HCT116 (cell line): ENCODE data around the gene PPP2R2D. TPM values are rescaled to one million over a fixed set of nuclear protein-coding genes. Genes with fewer than 3 reads are reported as not detected.

Experiments
- ATAC-seq: fragments of 200-7000 bp; cut with Tn5 transposase; 2 replicates; pipeline ENCODE4 v1.9.1; 2020; ENCODE audit warnings: mild to moderate bottlenecking, moderate library complexity
- BruUV-seq: library from RNA; stranded (reverse); fragments of 400-500 nt; replicated peaks from 2 replicates; lab custom pipeline; 2021; lab: Mats Ljungman, UMichigan
- CTCF ChIA-PET: fragments of 300-600 bp; sonication (Branson Sonifier 250); formaldehyde crosslinking; loops from one replicate; lab custom pipeline; 2021; ENCODE audit warnings: antibody characterized with exemption; lab: Charles Lee
- POLR2A ChIA-PET: fragments of 300-600, 350-600 bp; sonication (Branson Sonifier 250); formaldehyde crosslinking; loops from one replicate; lab custom pipeline; 2021; ENCODE audit warnings: antibody characterized with exemption; lab: Charles Lee
- RAD21 ChIA-PET, 2 experiments: fragments of 300-600 bp; sonication (Branson Sonifier 250); formaldehyde crosslinking; loops; one replicate each; lab custom pipeline; 2023; ENCODE audit warnings: low total read pairs in 2 of 2; ENCODE audit not compliant: uncharacterized antibody in 2 of 2, unreplicated experiment in 2 of 2, low non-redundant PET in 1 of 2; lab: Charles Lee
- DNase-seq: peaks from one replicate; pipeline ENCODE4 v3.0.0-alpha.2; 2010; ENCODE audit warnings: low read depth, low spot score
- H2AFZ ChIP-seq: fragments of 200-600 bp; shearing (Covaris generic), sonication (generic); 2 replicates; pipeline ENCODE4 v1.6.1; 2017; ENCODE audit warnings: low read depth, mixed run types, mixed read lengths, antibody characterized with exemption, low read length; ENCODE audit not compliant: poor library complexity, severe bottlenecking
- H3K27ac ChIP-seq: 2 replicates; pipeline ENCODE4 v1.5.1; 2012; ENCODE audit warnings: low read depth, low read length
- H3K27me3 ChIP-seq: fragments of 200-600 bp; sonication (generic); 2 replicates; pipeline ENCODE4 v1.6.1; 2016; ENCODE audit warnings: mixed run types, low read length, mixed read lengths; ENCODE audit not compliant: insufficient read depth
- H3K36me3 ChIP-seq, 2 experiments: fragments of 200-500 bp in 1 of 2; fragments of 200-600 bp in 1 of 2; sonication (Bioruptor generic) in 1 of 2; sonication (generic) in 1 of 2; 2 replicates each; pipeline versions ENCODE4 v1.5.1 to v1.6.1; 2014 to 2016; ENCODE audit warnings: low read length in 2 of 2, inconsistent platforms in 1 of 2, mixed read lengths in 1 of 2, mixed run types in 1 of 2; ENCODE audit not compliant: insufficient read depth in 2 of 2, control insufficient read depth in 1 of 2
- H3K4me1 ChIP-seq, 2 experiments: fragments of 200-600 bp in 1 of 2; sonication (generic) in 1 of 2; 2 replicates each; pipeline versions ENCODE4 v1.5.1 to v1.6.1; 2012 to 2017; ENCODE audit warnings: low read length in 2 of 2, inconsistent platforms in 1 of 2, mild to moderate bottlenecking in 1 of 2, mixed read lengths in 1 of 2, mixed run types in 1 of 2, moderate library complexity in 1 of 2; ENCODE audit not compliant: insufficient read depth in 2 of 2, control insufficient read depth in 1 of 2
- H3K4me2 ChIP-seq: fragments of 200-600 bp; sonication (generic); 2 replicates; pipeline ENCODE4 v1.6.1; 2017; ENCODE audit warnings: mixed run types, low read length, mixed read lengths
- H3K4me3 ChIP-seq, 2 experiments: fragments of 200-600 bp in 1 of 2; sonication (generic) in 1 of 2; replicated peaks in 1 of 2; 2 replicates each; pipeline ENCODE4 v1.5.1; 2011 to 2016; ENCODE audit warnings: low read length in 2 of 2, control low read depth in 1 of 2, low read depth in 1 of 2, mild to moderate bottlenecking in 1 of 2, mixed read lengths in 1 of 2, mixed run types in 1 of 2
- H3K79me2 ChIP-seq: fragments of 200-600 bp; sonication (generic); 2 replicates; pipeline ENCODE4 v1.6.1; 2017; ENCODE audit warnings: mild to moderate bottlenecking, mixed run types, low read length, moderate library complexity, mixed read lengths; ENCODE audit not compliant: insufficient read depth
- H3K9ac ChIP-seq: fragments of 200-600 bp; sonication (generic); 2 replicates; pipeline ENCODE4 v1.6.1; 2016; ENCODE audit warnings: low read length, mixed read lengths
- H3K9me2 ChIP-seq: fragments of 200-600 bp; sonication (generic), shearing (Covaris generic); 2 replicates; pipeline ENCODE4 v1.6.1; 2017; ENCODE audit warnings: mixed run types, mild to moderate bottlenecking, moderate library complexity; ENCODE audit not compliant: insufficient read depth
- H3K9me3 ChIP-seq, 2 experiments: fragments of 200-500 bp in 1 of 2; fragments of 200-600 bp in 1 of 2; sonication (Bioruptor generic) in 1 of 2; sonication (generic) in 1 of 2; 2 replicates each; pipeline ENCODE4 v1.6.1; 2014 to 2017; ENCODE audit warnings: low read length in 2 of 2, mixed read lengths in 2 of 2, inconsistent platforms in 1 of 2, low read depth in 1 of 2, mild to moderate bottlenecking in 1 of 2, mixed run types in 1 of 2, moderate library complexity in 1 of 2; ENCODE audit not compliant: control insufficient read depth in 1 of 2, insufficient read depth in 1 of 2
- H4K20me1 ChIP-seq: fragments of 200-600 bp; sonication (generic), shearing (Covaris generic); 2 replicates; pipeline ENCODE4 v1.6.1; 2017; ENCODE audit warnings: mixed run types, mild to moderate bottlenecking, moderate library complexity; ENCODE audit not compliant: insufficient read depth
- JUND ChIP-seq: IDR thresholded peaks from 2 replicates; pipeline ENCODE4 v1.6.1; 2012
- RAD21 ChIP-seq: IDR thresholded peaks from 2 replicates; pipeline ENCODE4 v1.6.1; 2012; ENCODE audit warnings: low read depth, mild to moderate bottlenecking
- SRF ChIP-seq: IDR thresholded peaks from 2 replicates; pipeline ENCODE4 v1.6.1; 2012; ENCODE audit warnings: low read depth
- ZNF274 ChIP-seq: fragments of 200-500 bp; sonication (Bioruptor generic); IDR thresholded peaks from 2 replicates; pipeline ENCODE4 v1.6.1; 2014; ENCODE audit warnings: mild to moderate bottlenecking, low read depth, low read length, inconsistent platforms
- intact Hi-C: fragments of 100-400 bp; cut with micrococcal nuclease; formaldehyde crosslinking; loops from 2 replicates; pipeline ENCODE4 v1.10.0; 2022
- total RNA-seq: library from RNA; stranded (reverse); gene quantifications from one replicate; pipeline ENCODE4 v1.2.1, GENCODE V29; 2021; ENCODE audit not compliant: unreplicated experiment
- TF ChIP-seq, protein P1 (sequence below): IDR thresholded peaks from 2 replicates; pipeline ENCODE4 v1.6.1; 2012
- TF ChIP-seq, protein P2 (sequence below), 3 experiments: fragments of 200-600 bp in 1 of 3; sonication (generic) in 1 of 3; IDR thresholded peaks in 2 of 3; conservative IDR thresholded peaks in 1 of 3; 2 replicates each; pipeline ENCODE4 v1.5.1; 2012 to 2017; ENCODE audit warnings: low read depth in 2 of 3, low read length in 2 of 3, antibody characterized with exemption in 1 of 3, borderline replicate concordance in 1 of 3, control low read depth in 1 of 3, mild to moderate bottlenecking in 1 of 3, mixed read lengths in 1 of 3, mixed run types in 1 of 3, moderate library complexity in 1 of 3; ENCODE audit not compliant: insufficient read depth in 1 of 3
- TF ChIP-seq, protein P3 (sequence below): IDR thresholded peaks from 2 replicates; pipeline ENCODE4 v1.6.1; 2011; ENCODE audit warnings: mild to moderate bottlenecking, low read length, moderate library complexity; ENCODE audit not compliant: insufficient replicate concordance; ENCODE audit errors: extremely low read depth

PPP2R2D gene
- total RNA-seq, 1 experiment from 2014 or later = 18.1 TPM

DNA sequence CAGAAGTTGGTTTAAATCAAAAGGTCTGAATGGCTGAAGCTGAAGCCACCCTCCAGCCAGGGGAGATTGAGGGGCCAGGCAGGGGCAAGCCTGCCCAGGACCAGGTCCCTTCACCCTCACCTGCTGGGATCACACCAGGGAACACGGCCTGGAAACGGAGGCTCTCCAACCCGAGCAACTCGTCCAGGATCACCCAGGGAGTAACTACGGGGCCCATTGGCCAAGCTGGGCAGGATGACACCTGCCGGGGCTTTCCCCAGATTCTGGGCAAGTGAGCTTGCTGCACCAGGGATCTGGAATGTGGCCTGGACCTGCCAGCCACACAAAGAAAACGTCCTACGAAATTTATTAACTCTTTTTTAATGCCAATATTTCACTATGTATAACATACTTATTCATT, 30.4 kb upstream of the PPP2R2D start:
- H3K79me2 ChIP-seq = no peaks in the 10 kb centered on the region
- no peaks in the 10 kb centered on the region for H3K9me2 ChIP-seq
- ChIA-PET RAD21 (no interaction called here), CTCF (no interaction called here), POLR2A (no interaction called here)
- no peaks in the 10 kb centered on the region for H3K9me3 ChIP-seq
- ATAC-seq (no peak), DNase-seq (no peak)
- no peaks in the 10 kb centered on the region for H3K27me3 ChIP-seq
- no peak overlapping the region for H2AFZ ChIP-seq
- BruUV-seq = no TSS peak
- no peak for TF ChIP-seq ZNF274
- no peak for TF ChIP-seq RAD21
- TF ChIP-seq JUND = no peak
- TF ChIP-seq SRF = no peak
- TF ChIP-seq, protein P1, sequence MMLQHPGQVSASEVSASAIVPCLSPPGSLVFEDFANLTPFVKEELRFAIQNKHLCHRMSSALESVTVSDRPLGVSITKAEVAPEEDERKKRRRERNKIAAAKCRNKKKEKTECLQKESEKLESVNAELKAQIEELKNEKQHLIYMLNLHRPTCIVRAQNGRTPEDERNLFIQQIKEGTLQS = no peak
- TF ChIP-seq, protein P2, sequence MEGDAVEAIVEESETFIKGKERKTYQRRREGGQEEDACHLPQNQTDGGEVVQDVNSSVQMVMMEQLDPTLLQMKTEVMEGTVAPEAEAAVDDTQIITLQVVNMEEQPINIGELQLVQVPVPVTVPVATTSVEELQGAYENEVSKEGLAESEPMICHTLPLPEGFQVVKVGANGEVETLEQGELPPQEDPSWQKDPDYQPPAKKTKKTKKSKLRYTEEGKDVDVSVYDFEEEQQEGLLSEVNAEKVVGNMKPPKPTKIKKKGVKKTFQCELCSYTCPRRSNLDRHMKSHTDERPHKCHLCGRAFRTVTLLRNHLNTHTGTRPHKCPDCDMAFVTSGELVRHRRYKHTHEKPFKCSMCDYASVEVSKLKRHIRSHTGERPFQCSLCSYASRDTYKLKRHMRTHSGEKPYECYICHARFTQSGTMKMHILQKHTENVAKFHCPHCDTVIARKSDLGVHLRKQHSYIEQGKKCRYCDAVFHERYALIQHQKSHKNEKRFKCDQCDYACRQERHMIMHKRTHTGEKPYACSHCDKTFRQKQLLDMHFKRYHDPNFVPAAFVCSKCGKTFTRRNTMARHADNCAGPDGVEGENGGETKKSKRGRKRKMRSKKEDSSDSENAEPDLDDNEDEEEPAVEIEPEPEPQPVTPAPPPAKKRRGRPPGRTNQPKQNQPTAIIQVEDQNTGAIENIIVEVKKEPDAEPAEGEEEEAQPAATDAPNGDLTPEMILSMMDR (IDR thresholded peaks at IDR 0.05 in 2 of 3, conservative IDR thresholded peaks at IDR 0.05 in 1 of 3; ENCODE audit: borderline replicate concordance in 1 of 3, insufficient read depth in 1 of 3, low read depth in 2 of 3, low read length in 2 of 3) = no peak
- TF ChIP-seq, protein P3, sequence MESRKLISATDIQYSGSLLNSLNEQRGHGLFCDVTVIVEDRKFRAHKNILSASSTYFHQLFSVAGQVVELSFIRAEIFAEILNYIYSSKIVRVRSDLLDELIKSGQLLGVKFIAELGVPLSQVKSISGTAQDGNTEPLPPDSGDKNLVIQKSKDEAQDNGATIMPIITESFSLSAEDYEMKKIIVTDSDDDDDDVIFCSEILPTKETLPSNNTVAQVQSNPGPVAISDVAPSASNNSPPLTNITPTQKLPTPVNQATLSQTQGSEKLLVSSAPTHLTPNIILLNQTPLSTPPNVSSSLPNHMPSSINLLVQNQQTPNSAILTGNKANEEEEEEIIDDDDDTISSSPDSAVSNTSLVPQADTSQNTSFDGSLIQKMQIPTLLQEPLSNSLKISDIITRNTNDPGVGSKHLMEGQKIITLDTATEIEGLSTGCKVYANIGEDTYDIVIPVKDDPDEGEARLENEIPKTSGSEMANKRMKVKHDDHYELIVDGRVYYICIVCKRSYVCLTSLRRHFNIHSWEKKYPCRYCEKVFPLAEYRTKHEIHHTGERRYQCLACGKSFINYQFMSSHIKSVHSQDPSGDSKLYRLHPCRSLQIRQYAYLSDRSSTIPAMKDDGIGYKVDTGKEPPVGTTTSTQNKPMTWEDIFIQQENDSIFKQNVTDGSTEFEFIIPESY = no peak
- H3K4me3 ChIP-seq = no peak overlapping the region
- H3K36me3 ChIP-seq = no peaks in the 10 kb centered on the region
- H3K4me2 ChIP-seq = no peak overlapping the region
- no peaks in the 10 kb centered on the region for H4K20me1 ChIP-seq
- no peak overlapping the region for H3K27ac ChIP-seq
- H3K4me1 ChIP-seq = no peaks in the 10 kb centered on the region
- intact Hi-C loops = loop anchor here (10.0 kb wide), 1 partner anchor 416 kb away; no protein-coding TSS in a partner anchor
- no peak overlapping the region for H3K9ac ChIP-seq
